GM19025 (cell line): ENCODE measurements around the gene NXNL1.
"Not testable (repeated sequence)": the region's sequence is repeated elsewhere in the genome, so short reads cannot be mapped to it uniquely, and the experiment has no call there.

ENCODE experiments used
- ATAC-seq: cut with Tn5 transposase; IDR thresholded peaks from one replicate; pipeline ENCODE4 v1.9.1; 2021; ENCODE audit warnings: mild to moderate bottlenecking, low read depth, moderate library complexity; ENCODE audit not compliant: unreplicated experiment

Gene NXNL1

DNA sequence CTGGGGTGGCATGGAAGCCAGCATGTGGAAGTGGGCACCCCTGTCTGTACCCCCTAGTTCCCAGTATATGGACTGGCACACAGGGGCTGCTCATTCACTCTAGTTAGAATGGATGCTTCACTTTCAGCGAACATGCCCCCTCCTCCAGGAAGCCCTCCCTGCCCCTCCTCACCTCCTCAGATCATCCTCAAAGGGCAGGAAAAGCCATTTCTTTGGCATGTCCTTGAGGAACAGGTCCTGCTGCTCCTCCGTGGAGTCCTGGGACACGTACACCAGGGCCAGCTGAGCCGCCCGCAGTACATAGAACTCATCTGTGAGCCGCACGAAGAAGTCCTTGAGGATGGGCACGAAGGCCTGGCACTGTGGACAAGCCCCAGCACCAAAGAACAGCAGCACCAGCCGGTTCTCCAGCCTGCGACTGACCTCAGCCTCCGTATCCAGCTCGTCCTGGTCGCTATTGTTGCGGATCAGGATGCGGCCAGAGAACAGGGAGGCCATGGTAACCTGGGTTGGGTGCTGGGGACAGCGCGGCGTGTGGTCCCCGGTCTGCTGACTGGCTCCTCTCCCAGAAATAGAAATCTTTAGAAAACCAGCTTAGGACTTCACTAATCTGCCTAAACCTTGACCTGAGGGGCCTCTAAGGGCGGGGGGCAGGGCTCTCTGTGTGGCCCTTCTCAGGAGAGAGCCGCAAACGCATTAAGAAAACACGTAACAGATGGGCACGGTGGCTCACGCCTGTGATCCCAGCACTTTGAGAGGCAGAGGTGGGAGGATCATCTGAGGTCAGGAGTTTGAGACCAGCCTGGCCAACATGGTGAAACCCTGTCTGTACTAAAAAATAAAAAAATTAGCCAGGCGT is at the start of gene NXNL1:
Gene NXNL1, minus strand, starts transcription at position 555 of the 859 bp plus-strand sequence. Its CDS starts 57 bp downstream, at position 498.
- ATAC-seq = no peak

GRCh38 chr19:17508558-17508933 is 47.8 kb upstream of the NXNL1 start:
- ATAC-seq = not testable (repeated sequence)

DNA sequence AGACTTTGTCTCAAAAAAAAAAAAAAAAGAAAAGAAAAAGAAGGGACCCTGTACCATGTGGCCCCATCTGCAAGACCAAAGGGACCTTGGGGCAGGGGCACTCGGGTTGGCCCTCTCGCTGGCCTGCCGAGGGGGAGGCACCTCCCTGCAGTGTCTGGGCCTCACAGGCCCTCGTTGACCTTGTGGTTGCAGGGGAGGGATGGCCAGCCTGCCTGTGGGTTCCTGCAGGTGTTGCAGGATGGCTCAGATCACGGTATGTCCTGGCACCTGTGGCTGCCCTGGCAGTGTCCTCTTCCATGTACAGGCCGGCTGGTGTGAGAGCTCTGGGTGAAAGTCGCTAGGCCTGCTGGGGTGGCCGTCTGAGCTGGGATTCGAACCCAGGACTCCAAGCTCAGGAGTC is 46.0 kb upstream of the NXNL1 start:
- ATAC-seq = no peak

DNA sequence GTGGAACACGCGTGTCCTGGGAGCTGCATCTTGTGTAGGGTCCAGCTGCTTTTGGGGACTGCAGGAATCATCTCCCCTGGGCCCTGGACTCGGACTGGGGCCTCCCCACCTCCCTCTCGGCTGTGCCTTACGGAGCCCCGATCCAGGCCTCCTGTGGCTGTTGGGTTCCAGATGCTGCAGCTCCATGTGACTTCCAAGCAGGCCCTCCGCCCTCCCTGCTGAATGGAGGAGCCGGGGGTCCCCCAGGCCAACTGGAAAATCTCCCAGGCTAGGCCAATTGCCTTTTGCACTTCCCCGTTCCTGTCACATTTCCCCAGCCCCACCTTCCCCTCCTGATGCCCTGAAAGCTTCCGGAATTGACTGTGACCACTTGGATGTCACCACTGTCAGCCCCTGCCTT is 44.5 kb upstream of the NXNL1 start:
- no peak for ATAC-seq

GRCh38 chr19:17504456-17504855 is 43.7 kb upstream of the NXNL1 start:
- ATAC-seq = no peak

- no peak for ATAC-seq
Measured at GRCh38 chr19:17504030-17504429, 43.3 kb upstream of the NXNL1 start.

GRCh38 chr19:17503240-17503639 is 42.5 kb upstream of the NXNL1 start:
- ATAC-seq = no peak

DNA sequence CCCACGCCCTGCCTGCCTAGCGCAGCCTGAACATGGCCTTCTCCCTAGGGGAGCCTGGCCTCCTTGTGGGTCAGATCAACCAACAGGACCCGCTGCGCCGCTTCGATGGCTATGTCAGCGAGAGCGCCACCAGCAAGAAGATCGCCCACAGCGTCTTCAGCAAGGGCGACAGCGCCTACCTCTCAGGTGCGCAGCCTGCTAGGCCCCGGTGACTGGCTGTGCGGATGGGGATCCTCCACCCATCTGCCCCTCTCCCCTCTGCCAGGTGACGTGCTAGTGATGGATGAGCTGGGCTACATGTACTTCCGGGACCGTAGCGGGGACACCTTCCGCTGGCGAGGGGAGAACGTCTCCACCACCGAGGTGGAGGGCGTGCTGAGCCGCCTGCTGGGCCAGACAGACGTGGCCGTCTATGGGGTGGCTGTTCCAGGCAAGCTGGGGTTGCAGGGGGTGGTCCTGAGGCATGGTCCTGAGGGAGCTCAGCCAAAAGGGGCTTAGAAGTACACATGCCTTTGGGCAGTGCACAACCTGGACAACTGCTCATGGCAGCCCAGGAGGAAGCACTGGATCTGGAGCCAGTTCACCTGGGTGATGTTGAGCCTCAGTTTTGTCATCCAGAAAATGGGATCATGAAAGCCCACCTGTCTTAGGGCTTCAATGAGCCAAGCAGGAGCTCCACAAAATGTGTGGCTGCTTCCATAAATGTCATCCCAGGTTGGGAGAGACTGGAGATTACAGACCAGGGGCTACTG is 39.9 kb upstream of the NXNL1 start:
- ATAC-seq = no peak

DNA sequence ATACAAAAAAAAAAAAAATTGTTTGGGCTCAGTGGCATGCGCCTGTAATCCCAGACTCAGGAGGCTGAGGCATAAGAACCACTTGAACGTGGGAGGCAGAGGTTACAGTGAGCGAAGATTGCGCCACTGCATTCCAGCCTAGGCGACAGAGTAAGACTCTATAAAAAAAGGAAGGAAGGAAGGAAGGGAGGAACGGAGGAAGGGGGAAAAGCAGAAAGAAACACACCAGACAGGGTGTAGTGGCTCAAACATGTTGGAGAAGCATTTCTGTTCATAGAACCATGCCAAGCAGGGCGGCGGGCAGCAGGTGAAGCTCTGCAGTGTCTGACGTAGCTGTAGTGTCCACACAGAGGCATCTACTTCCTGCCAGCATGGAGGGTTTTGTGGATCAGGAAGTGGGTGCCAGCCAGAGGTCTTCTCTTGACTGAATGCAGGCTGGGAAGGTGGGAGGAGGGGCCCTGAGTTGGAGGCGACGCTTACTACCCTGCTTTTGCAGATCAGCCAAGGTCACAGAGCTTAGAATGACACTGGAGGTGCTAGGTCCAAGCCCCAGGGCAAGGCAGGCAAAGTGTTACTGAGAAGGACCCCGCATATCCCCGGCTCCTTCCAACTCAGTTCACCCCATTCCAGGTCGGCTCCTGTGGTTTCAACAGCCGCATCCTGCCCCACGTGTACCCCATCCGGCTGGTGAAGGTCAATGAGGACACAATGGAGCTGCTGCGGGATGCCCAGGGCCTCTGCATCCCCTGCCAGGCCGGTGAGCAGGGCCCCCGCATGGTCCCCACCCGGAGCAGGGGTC is 39.1 kb upstream of the NXNL1 start:
- no peak for ATAC-seq

DNA sequence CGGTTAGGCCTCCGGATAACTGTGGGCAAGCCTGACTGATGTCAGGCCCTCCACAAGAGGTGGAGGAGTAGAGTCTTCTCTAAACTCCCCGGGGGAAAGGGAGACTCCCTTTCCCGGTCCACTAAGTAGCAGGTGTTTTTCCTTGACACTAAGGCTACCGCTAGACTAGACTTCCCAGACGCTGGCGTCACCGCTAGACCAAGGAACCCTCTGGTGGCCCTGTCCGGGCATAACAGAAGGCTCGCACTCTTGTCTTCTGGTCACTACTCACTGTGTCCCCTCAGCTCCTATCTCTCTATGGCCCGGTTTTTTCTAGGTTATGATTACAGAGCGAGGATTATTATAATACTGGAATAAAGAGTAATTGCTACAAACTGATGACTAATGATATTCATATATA is 38.3 kb upstream of the NXNL1 start:
- not testable (repeated sequence) for ATAC-seq

GRCh38 chr19:17497149-17497798 is 36.5 kb upstream of the NXNL1 start:
- ATAC-seq = no peak

DNA sequence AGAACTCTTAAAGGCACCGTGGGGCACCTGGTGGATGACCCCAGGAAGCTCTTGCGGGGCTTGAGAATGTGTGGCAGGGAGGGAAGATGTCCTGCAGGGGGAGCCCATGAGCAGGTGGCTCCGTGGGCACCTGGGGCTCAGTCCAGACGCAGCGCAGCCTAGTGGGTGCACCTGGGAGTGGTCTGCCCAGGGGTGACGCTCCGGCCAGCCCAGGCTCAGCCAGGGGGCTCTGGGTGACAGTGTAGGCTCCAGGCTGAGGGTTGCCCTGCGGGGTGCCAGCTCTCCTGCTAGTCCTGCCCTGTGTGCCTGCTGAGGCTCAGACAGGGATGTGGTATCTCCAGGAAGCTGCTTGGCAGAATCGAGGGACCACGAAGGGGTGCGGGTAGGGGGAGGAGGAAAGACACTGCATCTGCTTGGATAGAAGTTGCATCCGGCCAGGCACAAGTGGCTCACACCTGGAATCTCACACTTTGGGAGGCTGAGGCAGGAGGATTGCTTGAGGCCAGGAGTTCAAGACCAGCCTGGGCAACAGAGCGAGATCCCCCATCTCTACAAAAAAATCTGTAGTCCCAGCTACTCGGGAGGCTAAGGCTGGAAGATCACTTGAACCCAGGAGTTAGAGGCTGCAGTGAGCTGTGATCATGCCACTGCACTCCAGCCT is 35.7 kb upstream of the NXNL1 start:
- no peak for ATAC-seq

GRCh38 chr19:17495639-17496296 is 35.0 kb upstream of the NXNL1 start:
- ATAC-seq = no peak

GRCh38 chr19:17491287-17491686 is 30.6 kb upstream of the NXNL1 start:
- ATAC-seq = no peak

GRCh38 chr19:17490411-17490810 is 29.7 kb upstream of the NXNL1 start:
- ATAC-seq = no peak

DNA sequence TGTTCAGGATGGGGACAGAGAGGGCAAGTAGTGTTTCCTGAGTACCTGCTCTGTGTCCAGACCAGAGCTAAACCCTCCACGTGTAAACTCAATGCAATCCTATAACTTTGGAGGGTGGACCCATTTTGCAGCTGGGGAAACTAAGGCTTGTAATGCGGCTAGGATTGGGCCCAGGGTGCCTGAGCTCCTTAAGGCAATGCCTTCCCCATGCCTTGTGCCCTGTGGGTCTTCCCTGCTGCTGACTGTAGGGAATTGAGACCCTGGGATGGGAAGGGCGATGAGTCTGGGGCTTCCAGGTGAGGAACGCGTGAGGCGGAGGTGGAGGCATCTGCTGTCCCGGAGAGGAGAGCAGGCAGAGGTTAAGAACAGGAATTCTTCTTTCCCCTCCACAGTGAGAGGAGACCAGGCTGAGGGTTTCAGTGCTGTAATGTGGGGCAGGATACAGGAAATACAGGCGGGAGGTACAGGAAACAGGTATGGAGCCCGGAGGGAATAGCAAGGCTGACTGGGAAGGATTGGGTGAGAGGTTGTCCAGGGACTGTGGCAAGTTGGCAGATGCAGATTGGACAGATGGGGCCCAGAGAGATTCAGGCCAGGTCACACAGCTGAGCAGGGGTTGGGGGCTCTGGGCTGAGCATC is 28.8 kb upstream of the NXNL1 start:
- ATAC-seq = no peak

GRCh38 chr19:17488593-17489391 is 28.1 kb upstream of the NXNL1 start:
- ATAC-seq = no peak
